DMS53 (cell line): ENCODE results near the gene C9orf72.
"Not testable (repeated sequence)": the region's sequence is repeated elsewhere in the genome, so short reads cannot be mapped to it uniquely, and the experiment has no call there.

Source experiments
- DNase-seq: peaks from one replicate; lab custom pipeline; 2025; lab: John Stamatoyannopoulos, UW

C9orf72 gene, protein sequence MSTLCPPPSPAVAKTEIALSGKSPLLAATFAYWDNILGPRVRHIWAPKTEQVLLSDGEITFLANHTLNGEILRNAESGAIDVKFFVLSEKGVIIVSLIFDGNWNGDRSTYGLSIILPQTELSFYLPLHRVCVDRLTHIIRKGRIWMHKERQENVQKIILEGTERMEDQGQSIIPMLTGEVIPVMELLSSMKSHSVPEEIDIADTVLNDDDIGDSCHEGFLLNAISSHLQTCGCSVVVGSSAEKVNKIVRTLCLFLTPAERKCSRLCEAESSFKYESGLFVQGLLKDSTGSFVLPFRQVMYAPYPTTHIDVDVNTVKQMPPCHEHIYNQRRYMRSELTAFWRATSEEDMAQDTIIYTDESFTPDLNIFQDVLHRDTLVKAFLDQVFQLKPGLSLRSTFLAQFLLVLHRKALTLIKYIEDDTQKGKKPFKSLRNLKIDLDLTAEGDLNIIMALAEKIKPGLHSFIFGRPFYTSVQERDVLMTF

GRCh38 chr9:27572918-27573633, at the start of gene C9orf72:
Gene C9orf72 (minus strand): TSS chr9:27573481. CDS start chr9:27567120, 6,361 bp downstream.
- peak; percentile 88 for DNase-seq

DNA sequence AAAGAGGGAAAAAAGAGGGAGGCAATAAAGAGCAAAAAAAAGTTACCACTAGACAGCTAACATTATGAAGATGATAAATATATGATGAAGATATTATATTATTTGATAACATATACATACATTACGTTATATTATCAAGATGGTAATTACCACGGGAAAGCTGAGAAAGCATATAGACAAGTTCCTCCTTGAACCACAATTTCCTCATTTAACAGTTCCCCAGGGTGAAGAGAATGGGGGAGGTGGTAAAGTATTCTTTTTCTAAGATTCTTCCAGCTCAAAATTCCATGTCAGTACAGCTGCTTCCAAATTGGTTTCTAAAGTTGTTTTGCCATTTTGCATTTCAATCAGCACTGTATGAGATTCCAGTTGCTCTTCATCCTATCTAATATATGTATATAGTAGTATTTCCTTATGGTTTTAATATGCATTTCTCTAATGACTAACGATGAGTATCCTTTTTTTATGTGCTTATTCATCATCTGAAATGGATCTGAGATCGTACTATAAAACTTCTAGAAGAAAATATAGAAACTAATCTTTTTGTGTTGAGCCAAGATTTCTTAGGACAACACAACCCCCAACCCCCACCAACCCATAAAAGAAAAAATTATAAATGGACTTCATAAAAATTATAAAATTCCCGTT, 49.5 kb upstream of the C9orf72 start:
- no peak for DNase-seq

DNA sequence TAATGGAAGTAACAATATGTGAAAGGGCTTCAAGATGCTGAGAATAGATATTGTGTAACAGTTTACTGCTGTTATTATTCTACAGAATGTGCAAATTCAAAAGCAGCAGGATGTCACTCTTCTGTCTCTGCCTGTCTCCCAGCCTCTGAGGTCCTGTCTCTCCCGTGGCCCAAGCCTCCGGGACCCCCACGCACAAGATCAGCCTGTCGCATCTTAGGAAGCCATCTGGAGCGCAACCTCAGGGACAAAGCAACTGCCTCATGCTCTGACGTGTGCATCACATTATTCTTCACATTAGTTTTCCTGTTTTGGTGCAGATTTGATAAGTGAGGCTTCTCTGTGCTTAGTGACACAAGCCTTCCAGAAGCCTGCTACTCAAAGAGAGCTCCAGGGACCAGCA, 46.5 kb upstream of the C9orf72 start:
- DNase-seq: no peak

DNA sequence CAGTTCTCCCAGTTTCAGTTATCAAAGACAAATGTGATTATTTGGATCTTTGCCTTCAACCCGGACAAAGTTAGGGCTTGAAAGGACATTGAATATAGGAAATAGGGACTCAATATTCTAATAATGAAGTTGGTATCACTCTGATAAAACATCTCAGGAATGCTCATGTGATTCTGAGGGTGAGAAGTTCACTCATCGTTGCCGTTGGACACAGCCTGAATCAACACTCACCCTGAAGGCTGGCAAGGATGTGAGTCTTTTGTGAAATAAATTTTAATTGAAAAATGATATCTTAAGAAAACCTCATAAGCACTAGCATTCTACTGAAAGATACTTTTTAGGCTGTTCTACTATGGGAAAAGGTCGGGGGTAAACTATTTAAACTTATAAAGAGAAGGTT, 44.8 kb upstream of the C9orf72 start:
- no peak for DNase-seq

GRCh38 chr9:27614551-27614950, 41.3 kb upstream of the C9orf72 start:
- DNase-seq: no peak

DNA sequence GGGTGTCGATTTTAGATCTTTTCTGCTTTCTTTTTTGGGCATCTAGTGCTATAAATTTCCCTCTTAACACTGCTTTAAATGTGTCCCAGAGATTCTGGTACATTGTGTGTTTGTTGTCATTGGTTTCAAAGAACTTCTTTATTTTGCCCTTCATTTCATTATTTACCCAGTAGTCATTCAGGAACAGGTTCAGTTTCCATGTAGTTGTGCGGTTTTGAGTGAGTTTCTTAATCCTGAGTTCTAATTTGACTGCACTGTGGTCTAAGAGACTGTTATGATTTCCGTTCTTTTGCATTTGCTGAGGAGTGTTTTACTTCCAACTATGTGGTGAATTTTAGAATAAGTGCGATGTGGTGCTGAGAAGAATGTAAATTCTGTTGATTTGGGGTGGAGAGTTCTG, 38.8 kb upstream of the C9orf72 start:
- not testable (repeated sequence) for DNase-seq

DNA sequence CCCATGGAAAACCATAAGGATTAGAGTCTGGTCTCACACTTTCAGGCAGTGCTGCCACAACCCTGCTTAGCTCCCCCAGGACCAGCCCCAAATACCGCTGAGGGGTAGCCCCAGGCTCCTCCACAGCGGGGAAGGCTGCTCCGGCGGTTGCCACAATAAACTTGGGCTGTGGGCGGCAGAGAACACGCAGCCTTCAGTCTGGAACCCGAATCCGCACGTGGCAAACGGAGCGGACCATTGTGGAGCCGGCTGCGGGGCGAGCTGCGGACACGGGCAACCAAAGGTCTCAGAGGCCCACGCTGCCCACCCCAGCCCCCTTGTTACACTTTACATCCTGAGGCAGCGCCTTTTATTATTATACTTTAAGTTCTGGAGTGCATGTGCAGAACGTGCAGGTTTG, 37.3 kb upstream of the C9orf72 start:
- no peak for DNase-seq

DNA sequence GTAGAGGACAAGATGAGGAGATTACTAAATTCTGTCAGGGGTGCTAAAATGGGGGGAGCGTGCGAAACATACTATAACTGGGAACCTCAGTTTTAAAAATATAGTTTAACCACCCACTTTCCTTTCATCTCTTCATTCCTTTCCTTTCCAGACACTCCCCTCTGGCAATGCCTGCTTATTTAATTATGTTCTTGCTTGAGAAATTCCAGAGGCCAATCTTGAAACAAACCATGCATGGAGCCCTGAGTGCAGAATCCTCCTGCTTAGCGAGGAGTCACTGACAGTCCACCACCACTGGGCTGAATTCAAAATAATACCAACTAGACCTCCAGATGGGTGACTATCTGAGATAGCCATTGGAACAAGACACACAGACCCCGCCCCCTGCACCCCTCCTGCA, 29.7 kb upstream of the C9orf72 start:
- no peak for DNase-seq

DNA sequence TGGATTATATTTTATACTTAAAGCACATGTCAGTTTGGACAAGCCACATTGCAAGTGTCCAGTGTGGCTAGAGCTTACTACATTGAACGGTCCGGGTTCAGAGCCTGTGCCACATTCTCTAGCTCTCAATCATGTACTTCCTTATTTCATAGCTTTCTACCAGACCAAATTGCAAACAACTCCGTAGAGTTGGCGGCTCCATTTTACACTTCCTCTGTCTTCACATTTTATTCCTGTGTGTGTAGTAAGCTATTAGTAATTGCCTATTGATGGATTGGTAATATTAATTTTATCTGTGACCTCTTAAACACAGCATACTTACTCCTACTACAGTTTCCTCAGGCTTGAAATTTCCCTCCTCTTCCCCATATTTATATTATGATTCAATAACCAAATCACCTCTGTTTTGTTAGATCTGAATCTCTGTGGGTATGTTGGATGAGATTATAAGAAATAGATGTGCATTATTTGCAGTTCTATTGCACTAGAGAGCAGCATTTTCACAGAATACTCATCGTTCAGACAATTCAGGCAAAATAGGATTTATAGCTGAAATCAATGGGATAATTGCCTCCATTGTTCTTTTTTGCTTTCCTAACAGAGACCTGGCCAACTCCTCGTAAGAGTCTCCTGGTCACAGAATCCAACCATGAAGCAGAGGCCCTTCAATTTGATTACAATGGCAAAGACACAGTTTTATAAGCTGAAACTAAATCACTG, 29.0 kb upstream of the C9orf72 start:
- no peak for DNase-seq

DNA sequence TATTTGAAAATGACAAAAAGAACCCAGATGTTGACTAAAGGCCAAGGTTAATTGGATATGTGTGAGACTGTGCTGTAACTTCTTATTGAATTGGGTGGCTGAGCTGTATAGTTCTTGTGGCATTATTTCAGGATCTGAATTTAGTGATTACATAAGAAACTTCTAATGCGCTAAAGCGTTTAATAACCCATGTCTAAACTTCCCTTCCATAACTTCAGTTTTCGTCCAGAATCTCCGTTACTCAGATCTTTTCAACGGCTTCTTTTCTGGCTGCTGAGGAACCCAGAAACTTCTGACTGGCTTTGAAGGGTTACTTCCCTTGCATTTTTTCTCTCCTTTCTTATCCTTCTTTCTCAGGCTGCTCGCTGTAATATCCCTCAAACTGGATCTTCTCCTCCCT, 28.1 kb upstream of the C9orf72 start:
- no peak for DNase-seq

- DNase-seq: no peak
These were observed 27.0 kb upstream of the C9orf72 start for GRCh38 chr9:27600256-27600655.

- no peak for DNase-seq
These were observed 26.6 kb upstream of the C9orf72 start for GRCh38 chr9:27599870-27600238.

DNA sequence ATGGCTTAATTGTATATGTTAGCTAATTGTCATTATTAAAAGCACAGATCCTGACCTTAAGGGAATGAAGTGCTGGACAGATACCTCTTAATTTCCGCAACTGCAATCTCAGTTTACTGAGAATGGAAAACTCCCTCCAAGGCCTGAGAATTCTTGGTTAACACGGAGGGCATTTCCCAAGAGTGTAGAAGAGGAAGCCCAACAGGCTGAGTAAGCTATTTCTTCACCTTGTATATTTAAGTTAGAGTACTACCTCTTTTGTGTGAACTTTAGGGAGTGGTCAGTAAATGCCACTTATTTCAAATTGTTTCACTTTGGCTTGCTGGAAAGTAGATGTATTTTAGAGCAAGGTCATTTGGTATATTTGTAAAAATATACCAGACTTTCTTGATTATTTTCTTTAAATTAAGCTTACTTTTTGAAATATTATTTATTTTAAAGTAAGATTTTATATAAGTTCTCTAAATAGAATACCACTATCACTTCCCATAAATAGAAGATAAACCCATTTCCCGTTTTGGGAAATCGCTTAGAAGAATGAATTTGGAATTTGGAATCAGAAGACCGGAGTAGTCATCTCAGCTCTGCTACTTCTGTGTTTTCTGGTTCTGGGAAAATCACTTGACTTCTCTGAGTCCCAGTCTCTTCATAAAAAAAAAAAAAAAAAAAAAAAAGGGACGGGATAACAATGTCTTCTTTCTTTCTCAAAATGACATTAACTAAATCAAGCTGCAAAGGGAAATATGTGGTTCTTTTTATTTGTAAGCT, 26.0 kb upstream of the C9orf72 start:
- no peak for DNase-seq

GRCh38 chr9:27595733-27596132, 22.5 kb upstream of the C9orf72 start:
- no peak for DNase-seq

DNA sequence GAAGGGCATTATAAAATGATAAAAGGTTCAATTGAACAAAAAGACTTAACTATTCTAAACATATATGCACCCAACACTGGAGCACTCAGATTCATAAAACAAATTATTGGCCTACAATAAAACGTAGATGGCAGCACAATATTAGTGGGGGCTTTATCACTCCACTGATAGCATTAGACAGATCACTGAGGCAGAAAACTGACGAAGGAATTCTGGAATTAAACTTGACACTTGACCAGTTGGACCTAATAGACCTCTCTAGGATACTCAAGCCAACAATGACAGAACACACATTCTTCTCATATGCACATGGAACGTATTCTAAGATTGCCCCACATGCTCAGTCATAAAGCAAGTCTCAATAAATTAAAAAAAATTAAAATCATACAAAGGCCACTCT, 18.4 kb upstream of the C9orf72 start:
- no peak for DNase-seq

- DNase-seq: no peak
These were observed 17.8 kb upstream of the C9orf72 start for GRCh38 chr9:27591093-27591492.

DNA sequence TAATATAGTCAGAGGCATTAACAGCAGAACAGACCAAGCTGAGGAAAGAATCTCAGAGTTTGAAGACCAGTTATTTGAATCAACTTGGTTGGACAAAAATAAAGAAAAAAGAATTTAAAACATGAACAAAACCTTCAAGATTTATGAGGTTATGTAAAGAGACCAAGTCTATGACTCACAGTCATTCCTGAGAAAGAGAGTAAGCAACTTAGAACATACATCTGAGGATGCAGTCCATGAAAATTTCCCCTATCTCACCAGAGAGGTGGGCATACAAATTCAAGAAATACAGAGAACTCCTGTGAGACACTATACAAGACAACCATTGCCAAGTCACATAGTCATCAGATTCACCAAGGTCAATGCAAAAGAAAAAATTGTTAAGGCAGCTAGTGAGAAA, 17.4 kb upstream of the C9orf72 start:
- DNase-seq: no peak

DNA sequence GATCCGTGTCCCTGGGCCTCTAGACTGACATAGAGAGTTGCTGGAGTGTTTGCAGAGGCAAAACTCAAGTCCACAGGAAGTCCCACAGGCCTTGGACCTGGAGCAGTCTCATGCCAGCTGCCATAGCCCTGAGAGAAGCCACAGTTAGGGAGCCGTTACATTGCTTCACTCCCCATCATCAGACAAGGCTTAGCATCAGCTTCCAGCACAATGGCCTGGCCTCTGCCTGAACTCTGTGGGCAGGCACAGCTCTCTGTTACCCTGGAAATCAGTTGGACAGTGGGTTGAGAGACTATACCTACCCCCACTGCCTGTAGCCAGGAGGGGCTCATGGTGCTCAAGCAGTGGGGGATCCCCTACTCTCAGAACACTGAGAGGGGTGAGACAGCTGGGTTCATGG, 16.2 kb upstream of the C9orf72 start:
- DNase-seq: peak; percentile 5

DNA sequence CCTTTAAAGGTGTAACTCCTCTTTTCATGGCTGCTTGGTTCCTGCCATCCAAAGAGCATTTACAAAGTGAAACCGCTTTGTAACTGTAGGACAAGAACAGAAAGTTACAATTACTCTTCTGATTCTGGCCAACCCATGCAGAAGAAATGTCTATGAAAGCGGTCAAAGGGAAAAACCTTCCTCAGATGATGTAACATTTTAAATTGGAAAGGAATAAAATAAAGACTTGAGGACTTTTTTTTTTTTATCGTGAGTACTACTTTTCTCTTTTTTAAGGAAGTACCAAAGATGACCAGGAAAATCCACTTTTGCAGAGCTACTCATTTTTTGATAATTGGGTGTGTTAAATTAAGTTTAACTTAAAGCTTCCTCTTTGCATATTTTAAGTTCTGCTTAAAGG, 13.0 kb upstream of the C9orf72 start:
- no peak for DNase-seq

- DNase-seq: no peak
These were observed 11.7 kb upstream of the C9orf72 start for GRCh38 chr9:27584931-27585330.

- peak; percentile 5 for DNase-seq
These were observed 9.5 kb upstream of the C9orf72 start for GRCh38 chr9:27582794-27583193.

- DNase-seq: no peak
These were observed 8.5 kb upstream of the C9orf72 start for GRCh38 chr9:27581826-27582225.
